DOHH2 (cell line): ENCODE data around the gene TERB1.

Source experiments
- H3F3A ChIP-seq: fragments of 200-600 bp; sonication (generic), shearing (Covaris generic); 2 replicates; pipeline ENCODE4 v1.6.0; 2016; ENCODE audit warnings: antibody characterized with exemption, mild to moderate bottlenecking; ENCODE audit not compliant: control insufficient read depth, insufficient read depth
- H3K27ac ChIP-seq: fragments of 200-600 bp; sonication (generic); 2 replicates; pipeline ENCODE4 v1.5.1; 2014; ENCODE audit warnings: low read depth, mild to moderate bottlenecking, low read length, moderate library complexity
- H3K27me3 ChIP-seq: fragments of 200-600 bp; sonication (generic); 2 replicates; pipeline ENCODE4 v1.6.1; 2014; ENCODE audit warnings: mild to moderate bottlenecking, low read length, mixed read lengths; ENCODE audit not compliant: control insufficient read depth
- H3K36me3 ChIP-seq: fragments of 200-600 bp; sonication (generic); 2 replicates; pipeline ENCODE4 v1.6.1; 2014; ENCODE audit warnings: mild to moderate bottlenecking, low read length, moderate library complexity, mixed read lengths; ENCODE audit not compliant: control insufficient read depth
- H3K4me1 ChIP-seq: fragments of 200-600 bp; sonication (generic); 2 replicates; pipeline ENCODE4 v1.6.1; 2014; ENCODE audit warnings: mild to moderate bottlenecking, low read length, mixed read lengths; ENCODE audit not compliant: control insufficient read depth
- H3K4me2 ChIP-seq: fragments of 200-600 bp; sonication (generic); 2 replicates; pipeline ENCODE4 v1.6.0; 2014; ENCODE audit warnings: mild to moderate bottlenecking, low read length, moderate library complexity
- H3K4me3 ChIP-seq: fragments of 200-600 bp; sonication (generic); 2 replicates; pipeline ENCODE4 v1.5.1; 2014; ENCODE audit warnings: mild to moderate bottlenecking, low read length, mixed read lengths
- H3K79me2 ChIP-seq: fragments of 200-600 bp; sonication (generic); 2 replicates; pipeline ENCODE4 v1.6.1; 2014; ENCODE audit warnings: mild to moderate bottlenecking, low read length, mixed read lengths; ENCODE audit not compliant: control insufficient read depth
- H3K9me2 ChIP-seq: fragments of 200-600 bp; sonication (generic); replicated peaks from 2 replicates; pipeline ENCODE4 v1.6.1; 2014; ENCODE audit warnings: mild to moderate bottlenecking, low read length, mixed read lengths; ENCODE audit not compliant: control insufficient read depth
- H3K9me3 ChIP-seq: fragments of 200-600 bp; sonication (generic); 2 replicates; pipeline ENCODE4 v1.6.1; 2014; ENCODE audit warnings: antibody characterized with exemption, low read length, mixed read lengths; ENCODE audit not compliant: control insufficient read depth, insufficient read depth
- H4K20me1 ChIP-seq: fragments of 200-600 bp; sonication (generic); 2 replicates; pipeline ENCODE4 v1.6.0; 2014; ENCODE audit warnings: low read depth, mild to moderate bottlenecking, antibody characterized with exemption, low read length, moderate library complexity; ENCODE audit not compliant: control insufficient read depth, insufficient read depth
- EZH2phosphoT487 ChIP-seq: fragments of 200-600 bp; sonication (generic); IDR thresholded peaks from 2 replicates; pipeline ENCODE4 v1.6.1; 2017; ENCODE audit warnings: borderline replicate concordance, mild to moderate bottlenecking, antibody characterized with exemption, low read length, moderate library complexity, mixed read lengths
- TF ChIP-seq, protein P1 (sequence below): fragments of 200-600 bp; sonication (generic); IDR thresholded peaks from one replicate; pipeline ENCODE4 v1.5.1; 2014; ENCODE audit warnings: antibody characterized with exemption, mild to moderate bottlenecking, low read depth, low read length; ENCODE audit not compliant: poor library complexity, severe bottlenecking

TERB1 gene

DNA sequence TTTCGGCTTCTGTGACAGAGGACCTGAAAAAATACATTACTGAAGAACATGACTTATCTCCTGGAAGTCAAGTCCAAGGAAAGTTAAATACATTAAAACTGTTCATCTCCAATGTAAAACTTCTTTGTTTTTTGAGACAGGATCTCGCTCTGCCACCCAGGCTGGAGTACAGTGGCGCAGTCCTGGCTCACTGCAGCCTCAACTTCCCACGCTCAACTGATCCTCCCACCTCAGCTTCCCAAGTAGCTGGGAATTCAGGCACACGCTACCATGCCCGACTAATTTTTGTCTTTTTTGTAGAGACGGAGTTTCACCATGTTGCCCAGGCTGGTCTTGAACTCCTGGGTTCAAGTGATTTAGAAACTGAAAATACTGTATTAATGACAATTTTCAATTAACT lies 9.7 kb upstream of the TERB1 start:
- no peaks in the 10 kb centered on the region for H3K4me1 ChIP-seq
- no peaks in the 10 kb centered on the region for H3K27me3 ChIP-seq
- no peaks in the 10 kb centered on the region for H3K9me2 ChIP-seq
- no peaks in the 10 kb centered on the region for H4K20me1 ChIP-seq
- no peaks in the 10 kb centered on the region for H3K9me3 ChIP-seq
- H3K4me3 ChIP-seq, result no peak overlapping the region
- H3K27ac ChIP-seq, result no peak overlapping the region
- H3F3A ChIP-seq, result 0 out of 2 replicates have a peak, but pooled peaks cover 2% of the 10 kb centered on the region
- peaks cover 82% of the 10 kb centered on the region for H3K36me3 ChIP-seq
- TF ChIP-seq, protein P1, sequence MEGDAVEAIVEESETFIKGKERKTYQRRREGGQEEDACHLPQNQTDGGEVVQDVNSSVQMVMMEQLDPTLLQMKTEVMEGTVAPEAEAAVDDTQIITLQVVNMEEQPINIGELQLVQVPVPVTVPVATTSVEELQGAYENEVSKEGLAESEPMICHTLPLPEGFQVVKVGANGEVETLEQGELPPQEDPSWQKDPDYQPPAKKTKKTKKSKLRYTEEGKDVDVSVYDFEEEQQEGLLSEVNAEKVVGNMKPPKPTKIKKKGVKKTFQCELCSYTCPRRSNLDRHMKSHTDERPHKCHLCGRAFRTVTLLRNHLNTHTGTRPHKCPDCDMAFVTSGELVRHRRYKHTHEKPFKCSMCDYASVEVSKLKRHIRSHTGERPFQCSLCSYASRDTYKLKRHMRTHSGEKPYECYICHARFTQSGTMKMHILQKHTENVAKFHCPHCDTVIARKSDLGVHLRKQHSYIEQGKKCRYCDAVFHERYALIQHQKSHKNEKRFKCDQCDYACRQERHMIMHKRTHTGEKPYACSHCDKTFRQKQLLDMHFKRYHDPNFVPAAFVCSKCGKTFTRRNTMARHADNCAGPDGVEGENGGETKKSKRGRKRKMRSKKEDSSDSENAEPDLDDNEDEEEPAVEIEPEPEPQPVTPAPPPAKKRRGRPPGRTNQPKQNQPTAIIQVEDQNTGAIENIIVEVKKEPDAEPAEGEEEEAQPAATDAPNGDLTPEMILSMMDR, result no peak
- TF ChIP-seq EZH2phosphoT487, result no peak
- no peaks in the 10 kb centered on the region for H3K79me2 ChIP-seq
- H3K4me2 ChIP-seq, result no peak overlapping the region

- Histone ChIP-seq H3K4me3 (no peak overlapping the region), H3K27me3 (no peaks in the 10 kb centered on the region), H3K79me2 (no peaks in the 10 kb centered on the region), H3K9me2 (no peaks in the 10 kb centered on the region), H4K20me1 (no peaks in the 10 kb centered on the region), H3K4me2 (no peak overlapping the region), H3K36me3 (peaks cover 85% of the 10 kb centered on the region), H3F3A (0 out of 2 replicates have a peak, but pooled peaks cover 2% of the 10 kb centered on the region), H3K9me3 (no peaks in the 10 kb centered on the region), H3K4me1 (no peaks in the 10 kb centered on the region), H3K27ac (no peak overlapping the region)
- TF ChIP-seq EZH2phosphoT487, result no peak
- TF ChIP-seq, protein P1, result no peak
Measured at GRCh38 chr16:66810391-66810790, 9.0 kb upstream of the TERB1 start.

DNA sequence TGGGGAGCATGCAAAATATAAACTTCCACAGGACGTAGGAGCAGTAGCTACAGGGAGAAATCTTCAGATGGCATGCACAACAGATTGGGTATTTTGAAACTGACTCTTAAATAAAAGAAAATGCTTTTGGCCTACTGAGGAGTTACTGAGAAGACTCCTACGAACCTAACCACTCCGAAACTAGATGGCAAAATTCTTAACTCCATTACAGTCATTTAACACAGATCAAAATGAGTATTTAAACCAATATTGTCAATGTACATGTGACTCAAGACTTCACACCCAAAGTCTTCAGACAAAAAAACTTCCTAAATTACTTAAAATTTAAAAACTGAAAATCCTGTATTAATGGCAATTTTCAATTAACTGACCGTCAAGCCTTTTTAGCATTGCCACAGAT lies 8.4 kb upstream of the TERB1 start:
- Histone ChIP-seq H3K27ac (no peak overlapping the region), H3K4me2 (no peak overlapping the region), H3K9me2 (no peaks in the 10 kb centered on the region), H3K4me3 (no peak overlapping the region), H3K27me3 (no peaks in the 10 kb centered on the region), H3K4me1 (no peaks in the 10 kb centered on the region), H3K36me3 (peaks cover 85% of the 10 kb centered on the region), H3K9me3 (no peaks in the 10 kb centered on the region), H4K20me1 (no peaks in the 10 kb centered on the region), H3F3A (0 out of 2 replicates have a peak, but pooled peaks cover 2% of the 10 kb centered on the region), H3K79me2 (no peaks in the 10 kb centered on the region)
- TF ChIP-seq, protein P1, result no peak
- no peak for TF ChIP-seq EZH2phosphoT487

- Histone ChIP-seq H3K4me2 (no peak overlapping the region), H3K9me3 (no peaks in the 10 kb centered on the region), H3K9me2 (no peaks in the 10 kb centered on the region), H3K27me3 (no peaks in the 10 kb centered on the region), H3K79me2 (no peaks in the 10 kb centered on the region), H3K27ac (no peak overlapping the region), H3F3A (peaks cover 9% of the 10 kb centered on the region; the same call in 1 of the 2 replicates), H3K4me3 (no peak overlapping the region), H3K36me3 (peaks cover 42% of the 10 kb centered on the region), H3K4me1 (no peaks in the 10 kb centered on the region), H4K20me1 (no peaks in the 10 kb centered on the region)
- TF ChIP-seq, protein P1, result no peak
- no peak for TF ChIP-seq EZH2phosphoT487
Measured at GRCh38 chr16:66802159-66802558, 775 bp upstream of the TERB1 start.
